Measurements from ENCODE around the gene NMUR1. TPM values are rescaled to one million over a fixed set of nuclear protein-coding genes. Genes with fewer than 3 reads are reported as not detected.

NMUR1 gene
- total and polyA plus RNA-seq, 2 experiments from 2014 or later, result 0.33 to 0.37 TPM

GRCh38 chr2:231524477-231525247, 5.6 kb downstream of the NMUR1 start:
- Histone ChIP-seq H3K36me3 (replicated peaks; ENCODE audit: insufficient read depth, low read depth) (no peaks in the 10 kb centered on the region), H3K27ac (no peak overlapping the region), H3K9me3 (ENCODE audit: low read depth) (no peaks in the 10 kb centered on the region), H2AFZ (no peak overlapping the region), H3K4me1 (ENCODE audit: insufficient read depth) (no peaks in the 10 kb centered on the region), H3K27me3 (peaks cover 4% of the 10 kb centered on the region), H3K79me2 (no peaks in the 10 kb centered on the region), H3K9me2 (replicated peaks; ENCODE audit: insufficient read depth) (no peaks in the 10 kb centered on the region), H3K4me2 (no peak overlapping the region), H4K20me1 (ENCODE audit: insufficient read depth, poor library complexity, severe bottlenecking) (no peaks in the 10 kb centered on the region), H3K4me3 (no peak overlapping the region)
- WGBS (ENCODE audit: low lambda C conversion rate, missing lambda C conversion rate), result 93% methylated on average over 15 of the region's 16 CpGs
- no peak for DNase-seq (ENCODE audit: low spot score)
- TF ChIP-seq EZH2phosphoT487 (IDR thresholded peaks at IDR 0.05; ENCODE audit: low read depth, severe bottlenecking, unreplicated experiment) (no peak), EZH2 (IDR thresholded peaks at IDR 0.05; ENCODE audit: borderline replicate concordance) (no peak)
- TF ChIP-seq, protein P1, sequence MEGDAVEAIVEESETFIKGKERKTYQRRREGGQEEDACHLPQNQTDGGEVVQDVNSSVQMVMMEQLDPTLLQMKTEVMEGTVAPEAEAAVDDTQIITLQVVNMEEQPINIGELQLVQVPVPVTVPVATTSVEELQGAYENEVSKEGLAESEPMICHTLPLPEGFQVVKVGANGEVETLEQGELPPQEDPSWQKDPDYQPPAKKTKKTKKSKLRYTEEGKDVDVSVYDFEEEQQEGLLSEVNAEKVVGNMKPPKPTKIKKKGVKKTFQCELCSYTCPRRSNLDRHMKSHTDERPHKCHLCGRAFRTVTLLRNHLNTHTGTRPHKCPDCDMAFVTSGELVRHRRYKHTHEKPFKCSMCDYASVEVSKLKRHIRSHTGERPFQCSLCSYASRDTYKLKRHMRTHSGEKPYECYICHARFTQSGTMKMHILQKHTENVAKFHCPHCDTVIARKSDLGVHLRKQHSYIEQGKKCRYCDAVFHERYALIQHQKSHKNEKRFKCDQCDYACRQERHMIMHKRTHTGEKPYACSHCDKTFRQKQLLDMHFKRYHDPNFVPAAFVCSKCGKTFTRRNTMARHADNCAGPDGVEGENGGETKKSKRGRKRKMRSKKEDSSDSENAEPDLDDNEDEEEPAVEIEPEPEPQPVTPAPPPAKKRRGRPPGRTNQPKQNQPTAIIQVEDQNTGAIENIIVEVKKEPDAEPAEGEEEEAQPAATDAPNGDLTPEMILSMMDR (IDR thresholded peaks at IDR 0.05; ENCODE audit: poor library complexity), result no peak

- no peaks in the 10 kb centered on the region for H3K79me2 ChIP-seq
- no peaks in the 10 kb centered on the region for H3K9me3 ChIP-seq (ENCODE audit: low read depth)
- H3K4me2 ChIP-seq, result no peak overlapping the region
- H4K20me1 ChIP-seq (ENCODE audit: insufficient read depth, poor library complexity, severe bottlenecking), result no peaks in the 10 kb centered on the region
- H3K9me2 ChIP-seq (replicated peaks; ENCODE audit: insufficient read depth), result no peaks in the 10 kb centered on the region
- 85% methylated on average over 11 of the region's 11 CpGs for WGBS (ENCODE audit: low lambda C conversion rate, missing lambda C conversion rate)
- H3K4me3 ChIP-seq, result no peak overlapping the region
- no peaks in the 10 kb centered on the region for H3K36me3 ChIP-seq (replicated peaks; ENCODE audit: insufficient read depth, low read depth)
- H3K4me1 ChIP-seq (ENCODE audit: insufficient read depth), result no peaks in the 10 kb centered on the region
- H3K27ac ChIP-seq, result no peak overlapping the region
- H2AFZ ChIP-seq, result no peak overlapping the region
- no peaks in the 10 kb centered on the region for H3K27me3 ChIP-seq
- no peak for DNase-seq (ENCODE audit: low spot score)
- no peak for TF ChIP-seq EZH2 (IDR thresholded peaks at IDR 0.05; ENCODE audit: borderline replicate concordance)
- TF ChIP-seq, protein P1 (IDR thresholded peaks at IDR 0.05; ENCODE audit: poor library complexity), result no peak
- no peak for TF ChIP-seq EZH2phosphoT487 (IDR thresholded peaks at IDR 0.05; ENCODE audit: low read depth, severe bottlenecking, unreplicated experiment)
Measured at GRCh38 chr2:231523451-231524285, 6.6 kb downstream of the NMUR1 start.

DNA sequence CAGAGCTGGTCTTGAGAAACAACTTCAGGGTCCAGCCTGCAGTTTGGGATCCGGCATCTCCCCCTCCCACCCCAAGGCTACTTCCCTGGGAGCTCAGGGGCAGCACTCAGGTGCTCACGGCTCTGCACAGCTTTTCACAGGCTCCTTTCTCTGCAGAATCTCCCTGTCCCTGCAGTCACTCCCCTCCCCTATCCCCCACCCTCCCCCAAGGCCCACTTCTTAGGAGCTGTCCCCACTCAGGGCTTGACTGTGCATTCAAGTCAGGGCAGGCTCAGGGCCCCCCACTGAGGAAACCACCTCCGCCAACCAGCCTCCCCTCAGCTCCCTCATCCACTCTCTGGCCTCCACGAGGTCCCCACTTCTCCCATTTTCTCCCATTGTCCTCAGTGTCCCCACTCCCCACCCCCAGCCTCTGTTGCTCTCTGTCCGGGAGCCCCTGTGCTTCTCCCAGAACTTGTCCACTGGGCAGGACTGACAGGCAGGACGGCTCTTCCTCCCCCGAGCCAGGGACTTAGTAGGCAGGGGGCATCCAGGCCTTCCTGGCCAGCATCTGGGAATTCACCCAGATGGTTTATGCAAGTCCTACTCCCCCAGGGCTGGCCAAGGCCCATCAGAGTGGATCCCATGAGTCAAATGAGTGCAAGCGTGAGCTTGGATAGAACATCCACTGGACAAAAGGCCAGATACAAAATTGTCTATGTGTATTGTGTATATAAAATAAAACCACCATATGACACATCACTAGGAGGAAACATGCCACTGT, 7.6 kb downstream of the NMUR1 start:
- Histone ChIP-seq H3K9me2 (replicated peaks; ENCODE audit: insufficient read depth) (no peaks in the 10 kb centered on the region), H3K9me3 (ENCODE audit: low read depth) (no peaks in the 10 kb centered on the region), H3K27me3 (no peaks in the 10 kb centered on the region), H2AFZ (no peak overlapping the region), H3K4me3 (no peak overlapping the region), H3K4me2 (no peak overlapping the region), H3K27ac (no peak overlapping the region), H3K36me3 (replicated peaks; ENCODE audit: insufficient read depth, low read depth) (no peaks in the 10 kb centered on the region), H4K20me1 (ENCODE audit: insufficient read depth, poor library complexity, severe bottlenecking) (no peaks in the 10 kb centered on the region), H3K4me1 (ENCODE audit: insufficient read depth) (no peaks in the 10 kb centered on the region), H3K79me2 (no peaks in the 10 kb centered on the region)
- WGBS (ENCODE audit: low lambda C conversion rate, missing lambda C conversion rate), result 88% methylated on average over 7 of the region's 8 CpGs
- DNase-seq (ENCODE audit: low spot score), result no peak
- TF ChIP-seq EZH2 (IDR thresholded peaks at IDR 0.05; ENCODE audit: borderline replicate concordance), result no peak
- TF ChIP-seq EZH2phosphoT487 (IDR thresholded peaks at IDR 0.05; ENCODE audit: low read depth, severe bottlenecking, unreplicated experiment), result no peak
- TF ChIP-seq, protein P1 (IDR thresholded peaks at IDR 0.05; ENCODE audit: poor library complexity), result no peak
